GM10266 (cell line): ENCODE data around the gene SMYD5.

ENCODE experiments used
- DNase-seq: peaks from one replicate; pipeline ENCODE4 v3.0.0; 2012; ENCODE audit errors: extremely low spot score
- TF ChIP-seq, protein P1 (sequence below): IDR thresholded peaks from 2 replicates; pipeline ENCODE4 v1.5.1; 2012; ENCODE audit warnings: mild to moderate bottlenecking, low read depth; ENCODE audit not compliant: control insufficient read depth, insufficient read depth; ENCODE audit errors: missing control alignments

The SMYD5 gene

DNA sequence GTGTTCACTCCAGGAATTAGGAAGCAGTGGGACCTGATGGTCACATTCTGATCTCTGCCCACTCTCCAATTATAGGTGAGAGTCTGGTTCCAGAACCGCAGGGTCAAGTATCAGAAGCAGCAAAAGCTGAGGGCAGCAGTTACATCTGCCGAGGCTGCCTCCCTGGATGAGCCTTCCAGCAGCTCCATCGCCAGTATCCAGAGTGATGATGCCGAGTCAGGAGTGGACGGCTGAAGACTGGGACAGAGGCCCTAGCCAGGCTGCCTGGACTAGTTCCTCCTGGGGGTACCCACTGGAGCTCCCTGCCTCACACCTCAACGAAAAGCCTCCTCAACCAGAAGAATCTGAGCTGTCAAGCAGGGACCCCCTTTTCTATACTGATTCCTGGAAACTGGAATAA, 3.3 kb upstream of the SMYD5 start:
- TF ChIP-seq, protein P1, sequence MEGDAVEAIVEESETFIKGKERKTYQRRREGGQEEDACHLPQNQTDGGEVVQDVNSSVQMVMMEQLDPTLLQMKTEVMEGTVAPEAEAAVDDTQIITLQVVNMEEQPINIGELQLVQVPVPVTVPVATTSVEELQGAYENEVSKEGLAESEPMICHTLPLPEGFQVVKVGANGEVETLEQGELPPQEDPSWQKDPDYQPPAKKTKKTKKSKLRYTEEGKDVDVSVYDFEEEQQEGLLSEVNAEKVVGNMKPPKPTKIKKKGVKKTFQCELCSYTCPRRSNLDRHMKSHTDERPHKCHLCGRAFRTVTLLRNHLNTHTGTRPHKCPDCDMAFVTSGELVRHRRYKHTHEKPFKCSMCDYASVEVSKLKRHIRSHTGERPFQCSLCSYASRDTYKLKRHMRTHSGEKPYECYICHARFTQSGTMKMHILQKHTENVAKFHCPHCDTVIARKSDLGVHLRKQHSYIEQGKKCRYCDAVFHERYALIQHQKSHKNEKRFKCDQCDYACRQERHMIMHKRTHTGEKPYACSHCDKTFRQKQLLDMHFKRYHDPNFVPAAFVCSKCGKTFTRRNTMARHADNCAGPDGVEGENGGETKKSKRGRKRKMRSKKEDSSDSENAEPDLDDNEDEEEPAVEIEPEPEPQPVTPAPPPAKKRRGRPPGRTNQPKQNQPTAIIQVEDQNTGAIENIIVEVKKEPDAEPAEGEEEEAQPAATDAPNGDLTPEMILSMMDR, result no peak

GRCh38 chr2:73212098-73212447, 2.0 kb upstream of the SMYD5 start:
- TF ChIP-seq, protein P1, result no peak
- no peak for DNase-seq

More for the DNA sequence above, 3.3 kb upstream of the SMYD5 start:
- DNase-seq, result no peak

DNA sequence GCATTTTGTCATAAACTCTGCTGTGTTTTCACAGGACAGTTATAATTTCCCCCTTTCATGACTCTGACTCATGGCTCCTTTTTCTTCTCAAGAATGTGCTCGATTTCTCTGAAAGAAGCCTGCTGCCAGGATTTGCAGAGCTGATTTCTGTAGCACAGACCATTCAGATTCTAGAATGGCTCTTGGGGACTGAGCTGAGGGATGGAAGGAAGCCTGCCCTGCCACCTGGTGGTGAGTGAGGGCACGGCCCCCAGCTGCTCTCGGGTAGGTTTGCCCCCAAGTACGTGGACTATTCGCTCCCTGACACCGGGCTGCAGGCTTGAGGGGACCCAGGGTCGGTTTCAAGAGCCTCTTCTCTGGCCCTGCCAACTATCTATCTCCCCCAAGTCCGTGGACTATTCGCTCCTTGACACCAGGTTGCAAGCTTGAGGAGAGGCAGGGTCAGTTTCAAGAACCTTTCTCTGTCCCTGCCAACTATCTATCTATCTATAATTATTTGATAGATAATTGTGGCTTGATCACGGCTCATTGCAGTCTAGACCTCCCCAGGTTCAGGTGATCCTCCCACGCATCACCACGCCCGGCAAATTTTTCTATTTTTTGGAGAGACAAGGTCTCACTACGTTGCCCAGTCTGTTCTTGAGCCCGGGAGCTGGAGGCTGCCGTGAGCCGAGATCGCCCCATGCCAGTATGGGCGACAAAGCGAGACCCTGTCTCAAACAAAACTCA, 1.4 kb upstream of the SMYD5 start:
- DNase-seq, result peak; percentile 88
- TF ChIP-seq, protein P1, result peak; percentile 90

DNA sequence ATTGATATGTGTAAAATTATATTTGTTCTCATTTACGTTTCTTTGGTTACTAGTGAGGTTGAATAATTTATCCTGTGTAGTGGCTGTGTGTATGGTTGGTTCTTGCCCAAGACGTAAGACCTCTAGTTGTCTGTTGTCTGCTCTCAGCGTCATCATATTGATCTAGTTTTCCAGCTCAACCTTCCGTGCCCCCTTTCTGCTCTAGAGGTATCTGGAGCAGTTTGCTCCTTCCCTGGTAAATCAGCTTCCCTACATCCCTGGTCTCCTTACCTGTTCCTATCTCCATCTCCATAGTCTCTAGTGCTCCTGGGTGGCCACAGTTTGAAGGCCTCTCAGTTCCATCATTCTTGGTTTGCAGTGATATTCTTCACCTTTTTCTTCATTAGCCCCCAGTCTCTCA, 1.2 kb downstream of the SMYD5 start:
- DNase-seq, result no peak
- TF ChIP-seq, protein P1, result no peak

- no peak for DNase-seq
- TF ChIP-seq, protein P1, result no peak
Observed at GRCh38 chr2:73217160-73217559, 3.1 kb downstream of the SMYD5 start.

DNA sequence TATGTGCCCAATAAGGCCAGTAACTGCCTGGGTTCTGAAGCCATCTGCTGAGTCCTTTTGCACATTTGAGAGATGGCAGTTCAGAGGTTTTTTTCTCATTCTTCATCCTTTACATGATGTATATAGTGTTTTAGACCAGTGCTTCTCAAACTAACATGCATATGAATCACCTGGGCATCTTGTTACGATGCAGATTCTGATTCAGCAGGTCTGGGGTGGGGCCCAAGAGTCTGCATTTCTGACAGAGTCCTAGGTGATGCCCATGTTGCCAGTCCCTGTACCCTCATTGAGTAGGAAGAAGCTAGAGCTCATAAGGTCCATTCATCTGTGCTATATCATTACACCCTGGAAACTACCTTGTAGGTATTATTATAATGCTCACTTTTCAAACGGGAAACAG, 3.8 kb downstream of the SMYD5 start:
- TF ChIP-seq, protein P1, result no peak
- DNase-seq, result no peak

- TF ChIP-seq, protein P1, result no peak
- DNase-seq, result no peak
Observed at GRCh38 chr2:73218298-73218697, 4.3 kb downstream of the SMYD5 start.
